CD4-positive, alpha-beta T cell (primary cell): ENCODE results near the gene LTBP4. TPM values are rescaled to one million over a fixed set of nuclear protein-coding genes. Genes with fewer than 3 reads are reported as not detected.

ENCODE experiments used
- ATAC-seq: fragments of 200-7000 bp; cut with Tn5 transposase; one replicate; pipeline ENCODE4 v1.10.0; 2022; ENCODE audit warnings: mild to moderate bottlenecking; ENCODE audit not compliant: poor library complexity
- CTCF ChIA-PET: fragments of 350-600 bp; sonication (Branson Sonifier 250); formaldehyde crosslinking; loops from one replicate; lab custom pipeline; 2021; ENCODE audit warnings: antibody characterized with exemption, inconsistent platforms; lab: Charles Lee
- POLR2A ChIA-PET: fragments of 350-600 bp; sonication (Branson Sonifier 250); formaldehyde crosslinking; loops from one replicate; lab custom pipeline; 2021; ENCODE audit warnings: antibody characterized with exemption, inconsistent platforms; lab: Charles Lee
- DNase-seq, 14 experiments: peaks; one replicate each; pipeline ENCODE4 v3.0.0-alpha.2; 2013 to 2020; ENCODE audit warnings: mixed read lengths in 2 of 14
- H3K27ac ChIP-seq, 2 donors: one replicate each; pipeline versions ENCODE4 v1.5.1 to v1.7.0; 2013; ENCODE audit warnings: low read length in 2 of 2, low read depth in 1 of 2, mild to moderate bottlenecking in 1 of 2
- H3K27me3 ChIP-seq, 2 experiments: 1 replicate in 1 of 2; 2 replicates in 1 of 2; pipeline versions ENCODE4 v1.6.1 to v1.7.0; 2013; ENCODE audit warnings: low read length in 2 of 2, control low read depth in 1 of 2, mild to moderate bottlenecking in 1 of 2, moderate library complexity in 1 of 2; ENCODE audit not compliant: insufficient read depth in 2 of 2, control insufficient read depth in 1 of 2
- H3K36me3 ChIP-seq: one replicate; pipeline ENCODE4 v1.6.1; 2013; ENCODE audit warnings: low read length, control low read depth; ENCODE audit not compliant: insufficient read depth
- H3K4me1 ChIP-seq: one replicate; pipeline ENCODE4 v1.6.1; 2013; ENCODE audit warnings: low read length, control low read depth; ENCODE audit not compliant: insufficient read depth
- H3K4me3 ChIP-seq: one replicate; pipeline ENCODE4 v1.5.1; 2013; ENCODE audit warnings: mild to moderate bottlenecking, low read length, moderate library complexity
- H3K9me3 ChIP-seq, 2 experiments: 1 replicate in 1 of 2; 2 replicates in 1 of 2; pipeline versions ENCODE4 v1.6.1 to v1.7.0; 2013; ENCODE audit warnings: low read length in 2 of 2, mild to moderate bottlenecking in 2 of 2, control low read depth in 1 of 2, moderate library complexity in 1 of 2; ENCODE audit not compliant: control insufficient read depth in 1 of 2, insufficient read depth in 1 of 2
- H3K27ac Mint-ChIP-seq: one replicate; pipeline ENCODE4 v1.8.0; 2020; ENCODE audit warnings: mixed read lengths
- H3K27me3 Mint-ChIP-seq: one replicate; pipeline ENCODE4 v1.8.0; 2021; ENCODE audit warnings: mixed read lengths
- H3K36me3 Mint-ChIP-seq: one replicate; pipeline ENCODE4 v1.8.0; 2021; ENCODE audit warnings: low read depth, mixed read lengths
- H3K4me1 Mint-ChIP-seq: one replicate; pipeline ENCODE4 v1.8.0; 2021; ENCODE audit warnings: low read depth, mixed read lengths
- H3K4me3 Mint-ChIP-seq: one replicate; pipeline ENCODE4 v1.8.0; 2020; ENCODE audit warnings: mild to moderate bottlenecking, mixed read lengths
- H3K9me3 Mint-ChIP-seq: one replicate; pipeline ENCODE4 v1.8.0; 2020; ENCODE audit warnings: mixed read lengths
- intact Hi-C, 2 experiments: fragments of 100-400 bp; cut with DNase I in 1 of 2; cut with micrococcal nuclease in 1 of 2; formaldehyde crosslinking; loops; one replicate each; pipeline versions ENCODE4 v1.15.1 to v1.9.0; 2023 to 2025; cut with DNase I, micrococcal nuclease
- total RNA-seq, 174 experiments: library from RNA in 2 of 174; stranded (reverse) in 2 of 174; gene quantifications; one replicate each; pipeline ENCODE4 v1.2.3 and lab custom pipeline; 2021 to 2026
- TF ChIP-seq, protein P1 (sequence below): fragments of 200-600 bp; IDR thresholded peaks from one replicate; pipeline ENCODE4 v1.8.0; 2022; ENCODE audit warnings: antibody characterized with exemption, mild to moderate bottlenecking

LTBP4 gene
- total RNA-seq, 2 experiments from 2014 or later = 116 to 134 TPM

DNA sequence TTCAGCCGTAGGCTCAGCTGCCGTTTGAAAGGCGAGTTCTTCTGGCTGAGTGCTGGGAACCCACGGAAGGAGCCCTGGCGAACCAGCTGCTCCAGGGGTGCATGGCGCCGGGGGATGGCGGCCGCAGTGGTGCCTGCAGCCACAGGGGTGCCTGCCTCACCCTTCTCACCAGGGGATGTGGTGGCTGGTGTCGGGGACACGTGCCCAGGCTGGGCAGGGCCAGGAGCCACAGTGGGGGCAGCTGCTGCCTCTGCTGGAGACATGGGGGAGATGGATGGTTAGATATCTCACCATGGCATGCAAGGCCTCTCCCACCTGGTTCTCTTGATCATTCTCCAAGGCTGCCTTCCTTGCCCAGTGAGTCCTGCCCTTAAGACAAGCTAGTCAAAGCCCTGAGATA is 72.2 kb downstream of the LTBP4 start:
- H3K4me1 ChIP-seq = peaks cover 8% of the 10 kb centered on the region
- CTCF ChIA-PET = no interaction called here
- peaks cover 44% of the 10 kb centered on the region for H3K36me3 Mint-ChIP-seq
- no peaks in the 10 kb centered on the region for H3K27me3 ChIP-seq
- peaks cover 30% of the 10 kb centered on the region for H3K36me3 ChIP-seq
- H3K9me3 ChIP-seq = peaks cover 4% of the 10 kb centered on the region in 2 experiments
- H3K9me3 Mint-ChIP-seq = peaks cover 5% of the 10 kb centered on the region
- POLR2A ChIA-PET = interaction anchor here (1.0 kb wide), 1 partner anchor 10 kb away, joined by 3 read pairs; no protein-coding TSS in a partner anchor
- TF ChIP-seq, protein P1, sequence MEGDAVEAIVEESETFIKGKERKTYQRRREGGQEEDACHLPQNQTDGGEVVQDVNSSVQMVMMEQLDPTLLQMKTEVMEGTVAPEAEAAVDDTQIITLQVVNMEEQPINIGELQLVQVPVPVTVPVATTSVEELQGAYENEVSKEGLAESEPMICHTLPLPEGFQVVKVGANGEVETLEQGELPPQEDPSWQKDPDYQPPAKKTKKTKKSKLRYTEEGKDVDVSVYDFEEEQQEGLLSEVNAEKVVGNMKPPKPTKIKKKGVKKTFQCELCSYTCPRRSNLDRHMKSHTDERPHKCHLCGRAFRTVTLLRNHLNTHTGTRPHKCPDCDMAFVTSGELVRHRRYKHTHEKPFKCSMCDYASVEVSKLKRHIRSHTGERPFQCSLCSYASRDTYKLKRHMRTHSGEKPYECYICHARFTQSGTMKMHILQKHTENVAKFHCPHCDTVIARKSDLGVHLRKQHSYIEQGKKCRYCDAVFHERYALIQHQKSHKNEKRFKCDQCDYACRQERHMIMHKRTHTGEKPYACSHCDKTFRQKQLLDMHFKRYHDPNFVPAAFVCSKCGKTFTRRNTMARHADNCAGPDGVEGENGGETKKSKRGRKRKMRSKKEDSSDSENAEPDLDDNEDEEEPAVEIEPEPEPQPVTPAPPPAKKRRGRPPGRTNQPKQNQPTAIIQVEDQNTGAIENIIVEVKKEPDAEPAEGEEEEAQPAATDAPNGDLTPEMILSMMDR = no peak
- no peak overlapping the region for H3K4me3 ChIP-seq
- no peaks in the 10 kb centered on the region for H3K4me1 Mint-ChIP-seq
- ATAC-seq (no peak), DNase-seq (peak in 1 of 14 experiments; percentile 54)
- no peak overlapping the region for H3K4me3 Mint-ChIP-seq
- intact Hi-C loops = no loop called here
- H3K27me3 Mint-ChIP-seq = no peaks in the 10 kb centered on the region
- H3K27ac ChIP-seq = no peak overlapping the region
- H3K27ac Mint-ChIP-seq = no peak overlapping the region

DNA sequence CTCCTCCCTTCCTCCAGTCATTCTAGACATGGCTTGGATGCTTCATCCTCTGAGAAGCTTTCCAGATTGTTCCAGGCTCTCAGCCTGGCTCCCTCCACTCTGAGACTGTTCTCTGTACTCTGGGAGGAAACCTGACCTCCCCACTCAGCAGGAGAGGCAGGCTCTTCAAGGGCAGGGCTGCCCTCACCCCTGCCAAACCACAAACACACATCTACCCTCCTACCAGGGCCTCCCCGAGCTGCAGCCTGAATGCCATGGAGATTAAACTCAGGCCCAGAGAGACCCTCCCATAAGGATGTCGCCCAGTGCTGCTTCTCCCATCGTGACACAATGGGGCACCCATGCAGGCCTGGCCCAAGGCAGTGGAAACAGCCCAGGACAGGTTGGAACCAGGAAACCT is 73.1 kb downstream of the LTBP4 start:
- H3K9me3 ChIP-seq = peaks cover 0 to 4% of the 10 kb centered on the region in 2 experiments
- Mint-ChIP-seq H3K4me1 (no peaks in the 10 kb centered on the region), H3K4me3 (no peak overlapping the region), H3K36me3 (peaks cover 38% of the 10 kb centered on the region), H3K9me3 (peaks cover 2% of the 10 kb centered on the region), H3K27ac (no peak overlapping the region), H3K27me3 (no peaks in the 10 kb centered on the region)
- ChIA-PET POLR2A (interaction anchor here (1.0 kb wide), 1 partner anchor 11 kb away, joined by 3 read pairs; no protein-coding TSS in a partner anchor), CTCF (no interaction called here)
- H3K4me3 ChIP-seq = no peak overlapping the region
- DNase-seq (peak in 1 of 14 experiments; percentile 24), ATAC-seq (no peak)
- H3K27me3 ChIP-seq = no peaks in the 10 kb centered on the region
- H3K4me1 ChIP-seq = peaks cover 8% of the 10 kb centered on the region
- H3K36me3 ChIP-seq = peaks cover 25% of the 10 kb centered on the region
- H3K27ac ChIP-seq = no peak overlapping the region
- TF ChIP-seq, protein P1 = no peak
- intact Hi-C loops = no loop called here

DNA sequence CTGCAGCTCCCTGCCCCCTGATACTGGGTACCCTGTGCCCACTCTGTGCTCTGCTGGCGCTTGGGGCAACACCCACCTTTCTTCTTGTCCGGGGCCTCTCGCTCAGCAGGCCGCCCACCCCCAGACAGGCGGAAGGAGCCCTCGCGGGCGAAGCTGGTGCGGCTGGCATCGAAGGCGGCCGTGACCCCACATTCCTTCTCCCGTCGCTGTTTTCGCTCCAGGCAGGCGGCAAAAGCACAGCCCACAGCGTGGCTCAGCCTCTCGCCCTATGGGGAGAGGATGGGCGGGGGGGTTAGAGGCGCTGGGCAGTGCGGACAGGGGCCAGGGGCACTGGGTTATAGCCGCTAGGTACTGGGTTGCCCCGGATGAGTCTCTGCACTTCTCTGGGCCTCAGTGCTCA is 76.0 kb downstream of the LTBP4 start:
- POLR2A ChIA-PET = no interaction called here
- intact Hi-C loops = no loop called here
- no peaks in the 10 kb centered on the region for H3K4me1 Mint-ChIP-seq
- peaks cover 8% of the 10 kb centered on the region for H3K4me1 ChIP-seq
- DNase-seq = no peak
- no peak overlapping the region for H3K27ac ChIP-seq
- H3K36me3 ChIP-seq = peaks cover 21% of the 10 kb centered on the region
- H3K9me3 ChIP-seq = no peaks in the 10 kb centered on the region
- CTCF ChIA-PET = no interaction called here
- TF ChIP-seq, protein P1 = no peak
- no peaks in the 10 kb centered on the region for H3K9me3 Mint-ChIP-seq
- H3K4me3 Mint-ChIP-seq = no peak overlapping the region
- ATAC-seq = no peak
- H3K27me3 Mint-ChIP-seq = no peaks in the 10 kb centered on the region
- H3K4me3 ChIP-seq = no peak overlapping the region
- H3K27ac Mint-ChIP-seq = no peak overlapping the region
- no peaks in the 10 kb centered on the region for H3K27me3 ChIP-seq
- peaks cover 25% of the 10 kb centered on the region for H3K36me3 Mint-ChIP-seq

Other genes with a start within 250 kb of the LTBP4 start
- gene HIPK4, start 211.2 kb upstream of the LTBP4 start, total RNA-seq = under 1 TPM; 0.08 to 0.11 TPM
- 1 to 10 TPM; 1.5 TPM for gene PRX, start 188.0 kb upstream of the LTBP4 start, total RNA-seq
- gene SERTAD1, start 175.4 kb upstream of the LTBP4 start, total RNA-seq = 10 to 100 TPM; 26.4 to 26.5 TPM
- 10 to 100 TPM; 17.4 to 19.2 TPM for gene SERTAD3, start 157.0 kb upstream of the LTBP4 start, total RNA-seq
- gene BLVRB, start 135.6 kb upstream of the LTBP4 start, total RNA-seq = 1 to 10 TPM; 4.3 to 5.2 TPM
- gene SPTBN4, start 134.4 kb upstream of the LTBP4 start, total RNA-seq = under 1 TPM; 0.59 to 0.88 TPM
- gene SHKBP1, start 24.5 kb upstream of the LTBP4 start, total RNA-seq = 10 to 100 TPM; 82.5 to 92.9 TPM
- 1 to 10 TPM; 5.2 to 5.4 TPM for gene NUMBL, start 89.3 kb downstream of the LTBP4 start, total RNA-seq
- gene COQ8B, start 115.5 kb downstream of the LTBP4 start, total RNA-seq = 10 to 100 TPM; 16.4 to 18.3 TPM
- gene ITPKC, start 115.7 kb downstream of the LTBP4 start, total RNA-seq = 1 to 10 TPM; 3.7 to 4.5 TPM
- 1 to 10 TPM; 3.9 to 5.7 TPM for gene ACTMAP, start 149.1 kb downstream of the LTBP4 start, total RNA-seq
- 10 to 100 TPM; 60.3 to 76.7 TPM for gene SNRPA, start 149.8 kb downstream of the LTBP4 start, total RNA-seq
- gene MIA, start 174.2 kb downstream of the LTBP4 start, total RNA-seq = not detected
- 10 to 100 TPM; 26.6 to 26.9 TPM for gene RAB4B, start 176.9 kb downstream of the LTBP4 start, total RNA-seq
- gene EGLN2, start 197.8 kb downstream of the LTBP4 start, total RNA-seq = 100 to 1,000 TPM; 150 to 151 TPM
- gene CYP2A6, start 249.1 kb downstream of the LTBP4 start, total RNA-seq = not detected